Measurements from ENCODE around the gene EGF. TPM values are rescaled to one million over a fixed set of nuclear protein-coding genes. Genes with fewer than 3 reads are reported as not detected.

Gene EGF
- total RNA-seq, 1 donor from 2014 or later: 0.23 TPM

DNA sequence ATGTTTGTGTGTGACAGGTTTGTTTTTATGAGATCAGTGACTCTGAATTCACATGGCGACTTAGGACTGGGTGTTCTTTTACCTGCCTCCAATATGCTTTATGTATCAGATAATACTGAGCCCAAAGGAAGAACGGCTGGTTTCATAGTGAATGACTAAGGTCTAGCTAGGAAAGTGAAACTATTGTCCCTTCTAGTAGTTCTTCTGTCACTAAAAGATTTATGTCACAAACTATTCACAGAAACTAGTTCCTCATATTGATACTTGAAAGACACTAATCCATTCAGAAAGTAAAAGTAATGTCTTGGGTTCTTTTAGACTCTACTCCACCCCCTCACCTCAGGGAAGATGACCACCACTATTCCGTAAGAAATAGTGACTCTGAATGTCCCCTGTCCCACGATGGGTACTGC, 81.7 kb downstream of the EGF start:
- no peak for DNase-seq (ENCODE audit: low spot score)

DNA sequence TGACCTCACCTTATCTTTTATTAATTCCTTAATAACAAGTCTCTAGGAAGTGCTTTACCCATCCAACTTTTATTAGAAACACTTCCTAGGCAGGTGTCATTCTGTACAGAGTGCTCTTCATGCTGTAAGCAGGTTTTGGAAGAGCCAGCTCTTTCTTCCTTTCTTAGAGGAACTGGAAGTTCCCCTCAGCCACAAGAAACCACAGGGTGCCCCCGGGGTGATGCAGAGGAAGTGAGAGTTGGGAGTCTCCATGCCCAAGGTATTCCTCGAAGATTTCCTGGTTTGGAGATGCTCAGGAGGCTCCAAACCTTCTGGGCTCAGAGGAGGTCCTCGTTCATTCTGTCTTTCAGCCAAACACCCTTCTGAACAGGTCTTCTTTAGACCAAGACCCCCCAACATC, 83.8 kb downstream of the EGF start:
- no peak for DNase-seq (ENCODE audit: low spot score)

DNA sequence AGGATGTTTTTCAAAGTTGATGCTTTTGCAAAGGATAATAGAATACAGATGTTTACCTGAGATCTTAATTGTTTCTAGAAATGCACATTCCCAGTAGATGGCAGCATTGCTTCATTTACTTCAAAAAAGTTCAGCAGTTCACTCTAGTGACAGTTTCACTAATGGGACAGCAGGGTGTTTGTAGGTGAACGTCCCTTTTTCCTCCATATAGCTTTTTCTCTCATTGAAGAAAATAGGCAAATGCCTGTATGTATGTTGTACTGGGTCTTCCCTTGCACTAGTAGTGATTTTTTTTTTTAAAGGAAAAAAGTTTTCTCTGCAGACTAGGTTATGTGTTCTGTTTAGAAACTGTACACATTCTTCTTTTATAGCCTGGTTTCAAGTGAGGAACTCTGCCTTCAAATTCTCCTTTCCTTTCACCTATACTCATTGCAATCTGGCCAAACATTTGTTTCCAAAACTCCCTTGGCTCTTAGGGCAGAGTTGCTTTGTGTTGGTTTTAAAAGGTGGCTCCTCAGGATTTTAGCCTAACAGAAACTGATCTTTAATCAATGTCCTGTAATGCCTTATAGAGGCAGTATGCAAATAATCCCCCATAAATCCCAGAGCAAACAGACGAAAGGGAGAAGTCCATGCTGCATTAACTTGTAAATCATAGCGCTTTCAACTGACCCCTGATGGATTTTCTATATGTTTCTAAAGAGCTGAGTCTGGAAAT, 86.3 kb downstream of the EGF start:
- no peak for DNase-seq (ENCODE audit: low spot score)

DNA sequence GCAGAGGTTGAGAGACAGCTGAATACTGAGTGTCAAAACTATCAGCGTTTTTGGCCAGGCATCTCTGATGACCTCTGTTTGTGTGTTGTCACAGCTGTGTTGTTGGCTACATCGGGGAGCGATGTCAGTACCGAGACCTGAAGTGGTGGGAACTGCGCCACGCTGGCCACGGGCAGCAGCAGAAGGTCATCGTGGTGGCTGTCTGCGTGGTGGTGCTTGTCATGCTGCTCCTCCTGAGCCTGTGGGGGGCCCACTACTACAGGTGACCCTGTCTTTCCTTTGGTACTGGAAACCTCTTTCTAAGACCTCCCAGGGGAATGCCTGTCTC, 86.9 kb downstream of the EGF start:
- DNase-seq (ENCODE audit: low spot score): no peak

DNA sequence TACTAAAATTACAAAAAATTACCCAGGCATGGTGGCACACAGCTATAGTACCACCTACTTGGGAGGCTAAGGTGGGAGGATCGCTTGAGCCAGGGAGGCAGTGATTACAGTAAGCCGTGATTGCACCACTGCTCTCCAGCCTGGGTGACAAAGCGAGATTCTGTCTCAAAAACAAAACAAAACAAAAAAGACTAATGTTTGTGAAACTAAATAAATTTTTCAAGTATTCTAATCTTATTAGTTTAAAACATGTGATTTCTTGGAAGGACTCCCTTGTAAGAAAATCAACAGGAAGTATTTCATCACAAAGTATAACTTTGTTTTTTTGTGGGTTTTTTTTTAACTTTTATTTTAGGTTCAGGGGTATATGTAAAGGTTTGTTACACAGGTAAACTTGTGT, 89.6 kb downstream of the EGF start:
- no peak for DNase-seq (ENCODE audit: low spot score)

DNA sequence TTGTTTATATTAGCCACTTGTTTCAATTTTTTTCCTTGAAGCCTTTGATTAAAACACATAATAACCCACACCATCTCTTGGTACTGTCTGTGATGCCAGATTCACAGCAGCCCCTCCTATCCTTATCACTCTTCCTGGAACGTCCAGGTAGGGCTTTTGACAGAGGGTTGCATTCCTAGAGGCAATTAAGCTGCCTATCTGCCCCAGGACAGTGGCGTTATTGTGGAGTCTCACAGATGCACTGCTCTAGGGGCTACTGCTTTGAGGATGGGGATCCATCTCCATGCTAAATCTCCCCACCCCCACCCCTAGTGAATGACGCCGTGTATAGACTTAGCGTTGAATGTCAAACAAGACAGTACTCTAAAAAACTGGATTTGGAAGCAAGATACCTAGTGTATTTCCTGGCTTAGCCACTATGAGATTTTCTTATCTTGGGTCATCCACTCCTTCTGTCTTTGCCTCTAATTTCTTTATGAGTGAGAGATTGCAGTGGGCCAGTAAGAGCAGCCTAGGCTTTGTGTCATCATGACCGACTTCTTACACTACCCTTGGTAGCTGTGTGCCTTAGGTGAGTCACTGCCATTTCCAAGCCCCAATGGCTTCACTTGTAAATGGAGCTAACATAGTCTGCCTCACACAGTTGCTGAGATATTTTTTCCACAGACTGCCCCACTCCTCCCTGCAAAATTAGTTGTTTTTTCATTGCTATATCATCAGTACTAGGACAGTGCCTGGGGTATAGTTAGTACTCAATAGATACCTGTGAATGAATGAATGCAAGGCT, 90.9 kb downstream of the EGF start:
- no peak for DNase-seq (ENCODE audit: low spot score)

DNA sequence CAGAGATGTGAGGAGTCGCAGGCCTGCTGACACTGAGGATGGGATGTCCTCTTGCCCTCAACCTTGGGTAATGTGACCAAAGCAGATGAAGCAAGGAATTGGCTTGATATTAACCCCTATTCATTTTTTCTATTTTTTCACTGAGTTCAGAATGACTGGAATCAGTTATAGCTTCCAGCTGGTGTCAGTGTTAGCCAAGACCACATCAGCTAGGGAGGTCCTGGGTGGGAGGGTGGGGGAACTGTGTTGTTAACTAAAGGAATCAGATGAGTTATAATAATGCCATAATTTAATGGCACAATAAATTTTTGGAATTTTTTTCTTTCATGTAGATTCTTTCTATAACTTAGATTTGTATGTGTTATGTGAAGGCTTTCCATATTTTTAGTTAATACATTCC, 91.9 kb downstream of the EGF start:
- DNase-seq (ENCODE audit: low spot score): no peak

DNA sequence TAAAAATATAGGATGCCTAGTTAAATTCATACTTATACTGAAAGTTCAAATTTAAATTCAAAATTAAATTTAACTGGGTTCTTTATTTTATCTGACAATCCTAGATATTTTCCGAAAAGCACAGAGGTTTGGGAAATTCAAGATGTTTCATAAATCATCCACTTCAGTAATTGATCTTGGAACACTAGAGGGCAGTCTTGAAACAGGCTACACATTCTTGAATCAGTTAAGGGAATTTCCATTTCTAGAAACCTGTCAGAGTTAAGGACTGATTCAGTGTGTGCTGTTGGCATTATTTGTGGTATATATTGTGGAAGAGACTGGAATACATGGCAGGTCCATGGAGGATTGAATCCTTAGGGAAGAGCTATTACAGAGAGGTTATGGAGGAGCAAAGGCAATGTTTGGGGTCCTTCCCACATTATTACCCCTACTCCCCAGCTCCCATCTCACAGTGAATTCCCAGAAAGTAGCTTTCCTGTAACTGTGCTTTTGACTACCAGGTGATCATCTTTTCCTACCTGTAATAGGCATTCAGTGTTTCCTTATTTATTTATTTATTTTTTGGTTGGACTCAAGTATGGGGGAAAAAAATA, 92.9 kb downstream of the EGF start:
- no peak for DNase-seq (ENCODE audit: low spot score)

DNA sequence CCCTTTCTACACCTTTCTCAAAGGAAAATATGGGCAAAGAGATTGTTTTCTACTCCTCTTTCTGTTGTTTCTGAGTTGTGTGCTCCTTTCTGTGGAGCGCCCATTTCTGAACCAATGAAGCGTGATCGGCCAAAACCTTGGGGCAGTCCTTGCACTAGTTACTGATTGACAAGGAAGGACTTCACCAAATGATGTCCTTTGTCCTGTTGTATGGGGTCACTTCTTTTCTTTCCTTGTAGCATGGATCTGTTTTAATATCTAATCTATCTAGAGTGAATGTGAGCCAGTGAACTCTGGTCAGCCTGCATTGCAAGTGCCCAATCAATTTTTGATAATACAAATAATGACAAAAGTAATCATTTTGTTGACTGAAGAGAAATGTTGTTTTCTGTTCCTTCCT, 94.5 kb downstream of the EGF start:
- DNase-seq (ENCODE audit: low spot score): no peak

DNA sequence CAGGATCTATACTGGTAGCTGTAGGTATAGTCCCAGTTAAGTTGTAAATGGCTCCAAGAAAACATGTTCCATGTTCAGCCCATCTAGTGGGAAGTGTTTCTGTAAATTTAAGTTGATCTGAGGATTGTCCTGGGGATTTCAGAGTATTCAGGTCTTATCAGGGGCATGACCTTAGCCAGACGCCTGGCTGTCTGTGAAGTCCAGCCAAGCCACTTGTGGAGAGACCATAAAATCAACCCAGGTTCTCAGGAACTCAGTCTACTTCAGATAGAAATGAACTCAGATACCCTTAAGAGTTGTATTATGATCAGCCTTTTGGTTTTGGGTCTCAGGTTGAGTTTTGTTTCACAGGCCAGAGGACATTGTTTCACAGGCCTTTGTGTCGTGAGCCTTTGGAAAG, 95.9 kb downstream of the EGF start:
- no peak for DNase-seq (ENCODE audit: low spot score)

DNA sequence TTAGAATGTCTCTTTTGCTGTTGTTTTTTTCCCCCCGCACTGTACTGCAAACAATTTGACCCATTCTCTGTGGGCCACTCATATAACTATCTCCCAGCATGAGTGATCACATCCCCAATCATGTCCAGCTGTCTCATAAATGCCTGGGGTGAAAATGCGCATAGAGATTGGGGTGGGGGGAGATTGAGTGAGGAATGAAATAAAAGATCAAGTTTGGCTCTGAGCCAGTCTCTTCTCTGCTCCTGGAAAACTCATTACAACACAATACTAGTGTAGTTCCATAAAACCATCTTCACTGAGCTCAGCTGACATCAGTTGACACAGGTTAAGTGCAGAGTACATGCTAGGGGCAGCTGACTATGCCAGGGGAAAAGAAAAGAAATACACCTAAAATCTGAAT, 96.9 kb downstream of the EGF start:
- no peak for DNase-seq (ENCODE audit: low spot score)

DNA sequence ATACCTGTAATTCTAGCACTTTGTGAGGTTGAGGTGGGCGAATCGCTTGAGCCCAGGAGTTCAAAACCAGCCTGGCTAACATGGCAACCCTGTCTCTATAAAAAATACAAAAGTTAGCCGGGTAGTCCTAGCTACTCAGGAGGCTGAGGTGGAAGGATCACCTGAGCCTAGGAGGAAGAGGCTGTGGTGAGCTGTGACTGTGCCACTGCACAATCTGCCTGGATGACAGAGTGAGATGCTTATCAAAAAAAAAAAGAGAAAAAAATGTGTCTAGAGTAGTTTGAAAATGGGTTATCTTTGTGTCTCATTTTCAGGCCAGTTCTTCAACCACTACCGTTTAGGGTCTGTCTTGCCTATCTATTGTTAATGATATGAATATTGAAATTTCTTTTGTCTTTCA, 98.1 kb downstream of the EGF start:
- no peak for DNase-seq (ENCODE audit: low spot score)

DNA sequence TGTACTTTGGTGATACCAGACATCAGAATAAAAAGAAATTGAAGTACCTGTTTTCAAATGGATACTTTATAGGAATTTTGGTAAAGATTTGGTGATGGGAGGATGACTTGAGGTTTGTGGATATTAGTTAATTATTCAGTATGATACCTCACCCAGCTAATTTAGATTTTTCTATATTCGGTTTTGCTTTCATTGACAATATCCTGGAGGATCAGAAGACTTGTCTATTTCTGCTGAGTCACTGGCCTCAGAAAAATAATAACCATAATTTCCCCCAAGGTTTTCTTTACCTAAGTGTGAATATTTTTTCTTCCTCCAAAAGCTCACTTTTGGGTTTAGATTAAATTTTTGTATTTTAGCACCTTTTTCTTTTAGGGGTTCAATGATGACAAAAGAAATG, 100.2 kb downstream of the EGF start:
- no peak for DNase-seq (ENCODE audit: low spot score)

DNA sequence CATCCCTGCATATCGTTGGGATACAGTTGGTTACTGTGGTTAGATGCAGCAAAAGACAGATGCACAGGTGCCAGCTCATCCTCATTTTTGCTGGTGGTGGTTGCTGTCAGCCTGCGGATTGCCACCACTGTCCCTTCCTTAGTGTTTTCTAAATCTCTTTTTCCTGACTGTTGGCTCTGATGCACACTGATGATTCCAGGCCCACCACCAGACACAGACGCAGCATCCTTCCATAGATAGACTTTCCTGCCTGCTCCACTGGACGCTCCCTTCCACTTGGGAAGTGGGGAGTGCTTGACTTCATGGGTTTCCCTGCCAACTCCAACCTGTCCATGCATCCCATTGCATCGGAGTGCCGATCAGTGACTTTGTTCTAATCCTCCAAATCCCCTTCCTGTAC, 101.5 kb downstream of the EGF start:
- no peak for DNase-seq (ENCODE audit: low spot score)

DNA sequence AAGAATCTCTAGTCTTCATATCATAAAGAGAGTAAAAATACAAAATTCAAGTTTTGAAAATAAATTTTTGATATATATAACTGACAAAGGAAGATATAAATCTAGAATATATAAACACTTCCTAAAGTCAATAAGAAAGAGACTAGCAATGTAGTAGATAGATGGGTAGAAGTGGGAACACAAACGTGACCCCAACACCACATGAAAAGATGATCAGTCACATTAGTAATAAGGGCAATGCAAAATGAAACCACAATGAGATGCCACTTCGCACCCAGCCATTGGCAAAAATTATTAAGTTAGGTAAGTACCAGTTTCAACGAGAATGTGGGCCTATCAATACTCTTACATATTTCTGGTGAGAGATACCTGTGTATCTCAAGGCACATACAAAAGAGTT, 106.5 kb downstream of the EGF start:
- DNase-seq (ENCODE audit: low spot score): no peak

DNA sequence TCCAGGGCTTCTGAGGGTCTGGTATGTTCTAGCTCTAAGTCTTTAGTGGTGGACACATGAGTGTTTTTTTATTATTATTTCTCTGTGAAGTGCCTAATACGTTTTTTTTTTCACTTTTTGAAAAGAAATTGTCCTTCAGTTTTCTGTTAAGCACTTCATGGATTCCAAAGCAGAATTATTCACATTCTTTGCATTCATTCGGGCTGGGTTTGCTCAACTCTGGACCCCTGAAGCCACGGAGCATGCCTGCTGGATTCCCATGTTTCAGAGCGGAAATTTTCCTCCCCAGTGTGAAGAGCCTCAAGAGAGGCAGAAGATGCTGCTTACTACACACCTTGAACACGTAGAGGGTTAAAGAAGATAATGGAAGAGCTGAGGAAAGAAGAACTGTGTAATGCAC, 107.5 kb downstream of the EGF start:
- no peak for DNase-seq (ENCODE audit: low spot score)

DNA sequence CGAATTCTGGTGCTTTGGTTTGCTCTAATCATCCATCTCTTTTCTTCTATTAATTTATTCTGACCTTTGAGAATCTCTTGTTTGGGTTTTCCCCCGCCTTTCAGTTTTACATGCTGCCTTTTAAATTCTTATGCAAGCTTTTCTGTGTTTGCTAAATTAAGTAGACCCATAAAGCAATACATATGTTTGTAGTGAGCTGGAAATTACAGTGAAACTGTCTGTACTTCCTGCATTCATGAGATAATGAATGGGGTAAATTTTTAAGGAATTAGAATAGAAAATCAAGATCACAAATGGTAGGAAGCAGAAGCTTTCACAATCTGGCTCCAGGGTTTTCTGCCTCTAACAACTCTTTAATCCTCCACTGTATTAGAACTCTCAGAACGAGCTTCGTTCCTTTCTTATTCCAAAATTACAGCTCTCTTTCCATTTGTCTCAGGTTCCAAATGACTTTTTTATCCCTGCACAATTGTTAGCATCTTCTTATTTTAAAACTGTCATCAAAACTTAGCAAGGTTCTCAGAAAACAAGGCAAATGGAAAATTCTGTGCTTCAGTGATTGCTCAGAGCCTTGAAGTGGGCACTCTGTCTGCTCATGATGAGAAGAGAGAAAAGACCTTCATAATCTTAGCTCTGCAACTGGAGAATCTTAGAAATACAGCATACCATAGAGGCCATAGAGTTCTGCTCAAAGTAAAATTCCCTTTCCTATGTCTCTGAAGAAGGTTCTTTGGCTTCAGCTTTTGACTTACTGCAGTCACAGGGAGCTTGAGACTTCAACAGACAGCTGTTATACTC, 108.2 kb downstream of the EGF start:
- DNase-seq (ENCODE audit: low spot score): no peak

DNA sequence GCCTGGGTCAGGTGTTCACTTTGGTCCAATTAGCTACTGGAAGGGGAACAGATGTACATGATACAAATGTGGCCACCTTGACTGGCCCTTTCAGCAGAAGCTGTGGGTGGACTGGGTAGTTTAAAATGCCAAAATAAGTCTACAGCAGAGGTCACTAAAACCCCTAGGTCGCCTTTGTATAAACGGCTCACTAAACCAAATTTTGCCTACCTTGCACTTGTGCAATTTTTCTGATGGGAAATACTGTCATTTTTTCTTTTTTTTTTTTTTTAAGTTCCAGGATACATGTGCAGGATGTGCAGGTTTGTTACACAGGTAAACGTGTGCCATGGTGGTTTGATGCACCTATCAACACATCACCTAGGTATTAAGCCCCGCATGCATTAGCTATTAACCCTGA, 109.8 kb downstream of the EGF start:
- no peak for DNase-seq (ENCODE audit: low spot score)

DNA sequence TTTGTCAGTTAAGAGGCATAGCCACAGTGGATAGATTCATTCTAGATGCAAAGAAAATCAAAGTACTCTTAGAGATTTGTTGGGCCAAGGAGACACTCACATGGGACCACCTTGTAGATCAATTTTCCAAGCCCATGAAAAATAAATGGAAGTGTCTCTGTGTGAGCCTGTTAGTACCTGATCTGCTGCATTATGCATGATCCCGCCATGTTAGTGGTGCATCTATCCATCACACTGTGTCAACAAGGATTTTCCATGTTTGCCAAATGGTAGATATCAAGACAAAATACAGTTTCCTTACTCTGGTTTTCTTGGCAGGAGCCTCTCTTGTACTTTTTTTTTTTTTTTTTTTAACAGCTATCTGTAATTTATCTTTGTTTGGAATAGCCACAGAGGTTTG, 112.4 kb downstream of the EGF start:
- DNase-seq (ENCODE audit: low spot score): no peak

DNA sequence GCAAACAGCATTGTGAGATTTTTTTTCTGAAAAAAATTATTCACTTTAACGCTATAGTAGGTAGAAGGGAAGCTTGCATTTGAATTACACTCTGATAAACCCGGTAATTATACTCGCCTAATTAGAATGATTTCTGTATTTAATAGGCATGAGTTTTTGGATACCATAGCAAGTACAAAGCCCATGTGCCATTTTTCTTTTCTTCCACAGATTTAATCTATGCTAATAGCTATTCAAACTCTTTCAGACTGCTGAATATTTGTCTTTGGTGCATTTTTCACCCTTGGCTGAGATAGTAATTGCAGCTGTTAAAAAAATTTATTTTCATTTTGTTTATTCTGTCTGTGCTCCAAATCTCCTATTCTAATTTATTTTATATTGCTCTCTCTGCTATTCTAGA, 113.0 kb downstream of the EGF start:
- no peak for DNase-seq (ENCODE audit: low spot score)

DNA sequence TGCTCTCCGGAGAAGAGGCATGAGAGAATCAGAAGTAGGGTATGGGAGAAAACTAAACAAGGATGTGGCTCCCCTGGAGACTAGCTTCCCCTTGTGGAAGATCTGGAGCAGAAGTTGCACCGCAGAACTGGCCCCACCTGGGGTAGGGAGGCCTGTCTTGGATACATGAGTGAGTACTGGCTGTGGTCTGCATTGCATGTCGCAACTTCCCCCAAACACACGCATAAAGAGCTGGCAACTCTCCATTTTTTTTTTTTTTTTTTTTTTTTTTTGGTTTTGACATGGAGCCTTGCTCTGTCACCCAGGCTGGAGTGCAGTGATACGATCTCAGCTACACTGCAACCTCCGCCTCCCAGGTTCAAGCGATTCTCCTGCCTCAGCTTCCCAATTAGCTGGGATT, 119.9 kb downstream of the EGF start:
- DNase-seq (ENCODE audit: low spot score): no peak

DNA sequence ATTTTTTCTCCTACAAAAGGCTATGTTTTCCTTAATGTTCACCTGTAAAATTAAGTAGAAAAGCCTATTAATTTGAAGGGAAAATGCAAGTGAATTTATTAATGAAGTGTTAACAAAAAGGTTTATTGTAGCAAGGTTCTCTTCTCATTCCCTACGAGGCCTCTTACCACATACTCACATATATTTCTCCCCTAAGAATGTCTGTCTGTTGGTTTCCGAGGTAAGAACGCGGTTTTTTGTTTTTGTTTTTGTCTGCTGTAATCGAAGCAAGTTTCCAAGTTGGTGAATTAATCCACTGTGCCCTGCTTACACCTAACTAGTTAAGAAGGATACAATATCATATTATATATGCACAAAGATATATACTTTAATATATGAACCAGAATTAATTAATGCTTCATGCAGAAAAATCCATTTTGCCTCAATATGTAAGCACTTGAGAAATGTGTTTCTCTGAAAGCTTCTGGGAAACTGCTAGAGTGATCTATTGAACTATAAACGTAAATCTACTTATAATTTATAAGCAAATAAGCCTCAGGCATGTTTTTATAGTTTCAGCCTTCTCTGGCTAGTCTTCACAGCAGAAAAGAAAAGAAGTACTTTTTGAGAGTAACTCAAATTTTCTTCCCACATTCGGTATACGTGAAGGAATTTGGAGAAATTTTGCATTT, 120.8 kb downstream of the EGF start:
- no peak for DNase-seq (ENCODE audit: low spot score)
